Mesenchymal stem cell (in vitro differentiated cells and primary cell): ENCODE measurements around the gene PBX1.

Source experiments
- DNase-seq: peaks from one replicate; pipeline ENCODE4 v3.0.0-alpha.2; 2013
- H2AFZ ChIP-seq: one replicate; pipeline ENCODE4 v1.6.1; 2013; ENCODE audit warnings: low read depth, mild to moderate bottlenecking, control low read depth, inconsistent platforms, low read length, moderate library complexity
- H2AK5ac ChIP-seq: 2 replicates; pipeline ENCODE4 v1.6.1; 2013; ENCODE audit warnings: low read length, moderate library complexity, mild to moderate bottlenecking, inconsistent platforms; ENCODE audit not compliant: severe bottlenecking
- H2BK120ac ChIP-seq: one replicate; pipeline ENCODE4 v1.6.1; 2013; ENCODE audit warnings: low read depth, mild to moderate bottlenecking, inconsistent platforms, low read length, moderate library complexity
- H2BK12ac ChIP-seq, 2 experiments: one replicate each; pipeline ENCODE4 v1.6.1; 2013; ENCODE audit warnings: inconsistent platforms in 2 of 2, low read length in 2 of 2, mild to moderate bottlenecking in 2 of 2, moderate library complexity in 2 of 2, control low read depth in 1 of 2
- H2BK15ac ChIP-seq: one replicate; pipeline ENCODE4 v1.6.1; 2013; ENCODE audit warnings: mild to moderate bottlenecking, low read depth, inconsistent platforms; ENCODE audit not compliant: poor library complexity, severe bottlenecking
- H2BK5ac ChIP-seq: 2 replicates; pipeline ENCODE4 v1.6.1; 2013; ENCODE audit warnings: low read depth, mild to moderate bottlenecking, low read length, control low read depth, inconsistent platforms; ENCODE audit not compliant: poor library complexity, severe bottlenecking
- H3K14ac ChIP-seq, 2 experiments: one replicate each; pipeline ENCODE4 v1.6.1; 2013; ENCODE audit warnings: inconsistent platforms in 2 of 2, low read length in 2 of 2, control low read depth in 1 of 2, mild to moderate bottlenecking in 1 of 2, moderate library complexity in 1 of 2
- H3K18ac ChIP-seq, 2 experiments: one replicate each; pipeline ENCODE4 v1.6.1; 2013; ENCODE audit warnings: inconsistent platforms in 2 of 2, low read length in 2 of 2, control low read depth in 1 of 2, low read depth in 1 of 2, mild to moderate bottlenecking in 1 of 2
- H3K23ac ChIP-seq, 2 experiments: one replicate each; pipeline ENCODE4 v1.6.1; 2013; ENCODE audit warnings: inconsistent platforms in 2 of 2, low read length in 2 of 2, mild to moderate bottlenecking in 2 of 2, moderate library complexity in 2 of 2, control low read depth in 1 of 2
- H3K27ac ChIP-seq: 2 replicates; pipeline ENCODE4 v1.5.1; 2013; ENCODE audit warnings: mild to moderate bottlenecking, moderate library complexity, low read length, control low read depth, inconsistent platforms; ENCODE audit not compliant: poor library complexity, severe bottlenecking
- H3K27me3 ChIP-seq, 2 experiments: 2 replicates each; pipeline versions ENCODE4 v1.6.1 to v1.7.0; 2013; ENCODE audit warnings: low read length in 2 of 2, mild to moderate bottlenecking in 2 of 2, moderate library complexity in 2 of 2, control low read depth in 1 of 2, inconsistent platforms in 1 of 2; ENCODE audit not compliant: control insufficient read depth in 1 of 2, insufficient read depth in 1 of 2
- H3K36me3 ChIP-seq, 2 experiments: 2 replicates each; pipeline versions ENCODE4 v1.6.1 to v1.7.0; 2013; ENCODE audit warnings: low read length in 2 of 2, control low read depth in 1 of 2, inconsistent platforms in 1 of 2, low read depth in 1 of 2, mild to moderate bottlenecking in 1 of 2; ENCODE audit not compliant: insufficient read depth in 2 of 2, control insufficient read depth in 1 of 2
- H3K4ac ChIP-seq, 2 experiments: one replicate each; pipeline ENCODE4 v1.6.1; 2013; ENCODE audit warnings: inconsistent platforms in 2 of 2, low read length in 2 of 2, mild to moderate bottlenecking in 2 of 2, moderate library complexity in 2 of 2, control low read depth in 1 of 2, low read depth in 1 of 2
- H3K4me1 ChIP-seq: 2 replicates; pipeline ENCODE4 v1.6.1; 2013; ENCODE audit warnings: low read depth, low read length, control low read depth; ENCODE audit not compliant: control insufficient read depth, insufficient read depth
- H3K4me2 ChIP-seq: 2 replicates; pipeline ENCODE4 v1.6.1; 2013; ENCODE audit warnings: low read length, mild to moderate bottlenecking, inconsistent platforms; ENCODE audit not compliant: poor library complexity, severe bottlenecking
- H3K4me3 ChIP-seq, 2 experiments: 2 replicates each; pipeline versions ENCODE4 v1.5.1 to v1.7.0; 2013; ENCODE audit warnings: low read length in 2 of 2, mild to moderate bottlenecking in 2 of 2, control low read depth in 1 of 2, low read depth in 1 of 2; ENCODE audit not compliant: insufficient read depth in 1 of 2
- H3K79me1 ChIP-seq: replicated peaks from 2 replicates; pipeline ENCODE4 v1.6.1; 2013; ENCODE audit warnings: mild to moderate bottlenecking, control low read depth, low read length, inconsistent platforms; ENCODE audit not compliant: poor library complexity, severe bottlenecking
- H3K9ac ChIP-seq: 2 replicates; pipeline ENCODE4 v1.7.0; 2013; ENCODE audit warnings: mild to moderate bottlenecking, low read length, moderate library complexity
- H3K9me3 ChIP-seq: 2 replicates; pipeline ENCODE4 v1.7.0; 2013; ENCODE audit warnings: mild to moderate bottlenecking, low read length; ENCODE audit not compliant: control insufficient read depth
- H4K8ac ChIP-seq: one replicate; pipeline ENCODE4 v1.6.1; 2013; ENCODE audit warnings: inconsistent platforms, mild to moderate bottlenecking, low read length, moderate library complexity
- H4K91ac ChIP-seq: one replicate; pipeline ENCODE4 v1.6.1; 2013; ENCODE audit warnings: mild to moderate bottlenecking, low read length, inconsistent platforms
- WGBS: methylation state at CpG from one replicate; pipeline ENCODE4 v1.1.7; 2013; ENCODE audit warnings: mixed read lengths; 5-methylcytosine and 5-hydroxymethylcytosine counted together

The PBX1 gene

GRCh38 chr1:164589961-164590507 lies 31.1 kb downstream of the PBX1 start:
- DNase-seq: no peak
- Histone ChIP-seq H3K18ac (peak overlapping the region in 1 of 2 experiments; percentile 18), H3K36me3 (peaks cover 0 to 26% of the 10 kb centered on the region in 2 experiments), H2BK12ac (peak overlapping the region in 1 of 2 experiments; percentile 60), H3K9ac (no peak overlapping the region), H3K9me3 (no peaks in the 10 kb centered on the region), H3K27me3 (no peaks in the 10 kb centered on the region), H3K14ac (peak overlapping the region in 1 of 2 experiments; percentile 7), H2AFZ (no peak overlapping the region), H2BK120ac (peak overlapping the region; percentile 1), H4K91ac (no peak overlapping the region), H2BK15ac (no peak overlapping the region), H3K27ac (no peak overlapping the region), H4K8ac (peak overlapping the region; percentile 8), H3K4me1 (peaks cover 13% of the 10 kb centered on the region), H3K4me2 (no peak overlapping the region), H3K4ac (no peak overlapping the region), H3K4me3 (no peak overlapping the region), H3K23ac (no peak overlapping the region), H3K79me1 (peaks cover 10% of the 10 kb centered on the region), H2BK5ac (no peak overlapping the region), H2AK5ac (peak overlapping the region; percentile 27)
- WGBS: 59% methylated on average over 9 of the region's 9 CpGs

DNA sequence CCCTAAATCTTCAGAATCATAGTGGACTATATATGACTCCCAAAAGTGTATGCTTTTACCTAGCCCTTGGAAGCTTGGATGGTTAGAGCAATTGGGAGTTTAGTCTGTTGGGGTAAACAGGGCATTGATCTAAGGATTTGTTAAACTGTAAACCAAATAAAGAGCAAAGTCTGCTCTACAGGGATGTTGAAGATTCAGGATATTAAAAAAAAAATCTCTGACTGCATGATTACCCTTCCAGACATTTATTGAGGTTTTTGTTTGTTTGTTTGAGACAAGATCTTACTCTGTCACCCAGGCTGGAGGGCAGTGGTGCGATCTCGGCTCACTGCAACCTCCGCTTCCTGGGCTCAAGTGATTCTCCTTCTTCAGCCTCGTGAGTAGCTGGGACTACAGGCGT lies 31.6 kb downstream of the PBX1 start:
- Histone ChIP-seq H3K14ac (no peak overlapping the region), H2BK5ac (no peak overlapping the region), H2AFZ (no peak overlapping the region), H3K4me1 (peaks cover 13% of the 10 kb centered on the region), H2BK15ac (no peak overlapping the region), H3K9me3 (no peaks in the 10 kb centered on the region), H3K4me2 (no peak overlapping the region), H3K4me3 (no peak overlapping the region), H3K27me3 (no peaks in the 10 kb centered on the region), H2BK12ac (no peak overlapping the region), H4K91ac (no peak overlapping the region), H2AK5ac (no peak overlapping the region), H3K23ac (no peak overlapping the region), H4K8ac (no peak overlapping the region), H3K27ac (no peak overlapping the region), H3K79me1 (peaks cover 12% of the 10 kb centered on the region), H3K9ac (no peak overlapping the region), H3K18ac (no peak overlapping the region), H3K4ac (no peak overlapping the region), H3K36me3 (peaks cover 0 to 26% of the 10 kb centered on the region in 2 experiments), H2BK120ac (peak overlapping the region; percentile 1)
- DNase-seq: no peak
- WGBS: 79% methylated on average over 3 of the region's 5 CpGs

GRCh38 chr1:164591858-164592257 lies 32.9 kb downstream of the PBX1 start:
- Histone ChIP-seq H3K27ac (peak overlapping the region; percentile 65), H2AK5ac (no peak overlapping the region), H2BK15ac (no peak overlapping the region), H3K18ac (peak overlapping the region in 1 of 2 experiments; percentile 74), H3K36me3 (peaks cover 0 to 18% of the 10 kb centered on the region in 2 experiments), H4K8ac (peak overlapping the region; percentile 31), H4K91ac (no peak overlapping the region), H3K9me3 (no peaks in the 10 kb centered on the region), H2BK5ac (no peak overlapping the region), H3K79me1 (peaks cover 13% of the 10 kb centered on the region), H3K9ac (no peak overlapping the region), H3K4me2 (peak overlapping the region; percentile 34), H3K4ac (no peak overlapping the region), H3K27me3 (no peaks in the 10 kb centered on the region), H2AFZ (no peak overlapping the region), H2BK120ac (no peak overlapping the region), H3K4me3 (no peak overlapping the region), H3K23ac (no peak overlapping the region), H3K4me1 (peaks cover 13% of the 10 kb centered on the region), H2BK12ac (peak overlapping the region in 1 of 2 experiments; percentile 44), H3K14ac (no peak overlapping the region)
- 50% methylated on average over 1 of the region's 1 CpG for WGBS
- DNase-seq: peak; percentile 44

- Histone ChIP-seq H2BK15ac (no peak overlapping the region), H3K4ac (peak overlapping the region; percentile 3 to 73), H4K91ac (peak overlapping the region; percentile 34), H3K9me3 (no peaks in the 10 kb centered on the region), H2BK5ac (peak overlapping the region; percentile 26), H3K9ac (no peak overlapping the region), H4K8ac (peak overlapping the region; percentile 76), H3K18ac (no peak overlapping the region), H3K23ac (no peak overlapping the region), H3K27me3 (no peaks in the 10 kb centered on the region), H3K14ac (peak overlapping the region in 1 of 2 experiments; percentile 13), H2AFZ (no peak overlapping the region), H3K4me3 (no peak overlapping the region), H2AK5ac (peak overlapping the region; percentile 37), H3K4me2 (no peak overlapping the region), H2BK12ac (peak overlapping the region in 1 of 2 experiments; percentile 29), H3K27ac (no peak overlapping the region), H2BK120ac (no peak overlapping the region), H3K4me1 (peaks cover 13% of the 10 kb centered on the region), H3K79me1 (peaks cover 13% of the 10 kb centered on the region), H3K36me3 (peaks cover 0 to 18% of the 10 kb centered on the region in 2 experiments)
- DNase-seq: no peak
- 98% methylated on average over 4 of the region's 5 CpGs for WGBS
These were observed 33.6 kb downstream of the PBX1 start for GRCh38 chr1:164592634-164593033.
